Central memory CD8-positive, alpha-beta T cell (primary cell): ENCODE results near the gene LAMTOR2.

Experiments used
- ATAC-seq: fragments of 150-1000 bp; cut with Tn5 transposase; replicated peaks from 2 replicates; pipeline ENCODE4 v1.10.0; 2022; ENCODE audit warnings: mild to moderate bottlenecking, moderate FRiP score, moderate number of reproducible peaks; ENCODE audit not compliant: poor library complexity, severe bottlenecking; ENCODE audit errors: extremely low read depth
- DNase-seq, 2 donors: peaks; one replicate each; pipeline ENCODE4 v3.0.0; 2021; ENCODE audit warnings: low spot score in 2 of 2
- H3K27ac Mint-ChIP-seq: one replicate; pipeline ENCODE4 v1.8.0; 2022; ENCODE audit warnings: low read depth, mild to moderate bottlenecking, moderate library complexity, mixed read lengths
- H3K27me3 Mint-ChIP-seq: one replicate; pipeline ENCODE4 v1.8.0; 2022; ENCODE audit warnings: mixed read lengths
- H3K36me3 Mint-ChIP-seq: one replicate; pipeline ENCODE4 v1.8.0; 2022; ENCODE audit warnings: mild to moderate bottlenecking, moderate library complexity, mixed read lengths; ENCODE audit not compliant: insufficient read depth
- H3K4me1 Mint-ChIP-seq: one replicate; pipeline ENCODE4 v1.8.0; 2022; ENCODE audit warnings: mixed read lengths
- H3K4me3 Mint-ChIP-seq: one replicate; pipeline ENCODE4 v1.8.0; 2022; ENCODE audit warnings: mild to moderate bottlenecking, moderate library complexity, mixed read lengths
- H3K9me3 Mint-ChIP-seq: one replicate; pipeline ENCODE4 v1.8.0; 2022; ENCODE audit warnings: mixed read lengths

LAMTOR2 gene

GRCh38 chr1:156108057-156108456 is 53.5 kb downstream of the LAMTOR2 start:
- Mint-ChIP-seq H3K4me3 (no peak overlapping the region), H3K27ac (peak overlapping the region; percentile 98), H3K27me3 (no peaks in the 10 kb centered on the region), H3K4me1 (peaks cover 34% of the 10 kb centered on the region), H3K9me3 (no peaks in the 10 kb centered on the region), H3K36me3 (peaks cover 21% of the 10 kb centered on the region)
- no peak for ATAC-seq
- DNase-seq = no peak
